HFF-Myc (cell line): ENCODE measurements around the gene ITGA5.

Experiments used
- DNase-seq: peaks from one replicate; pipeline ENCODE4 v3.0.0-alpha.2; 2011; ENCODE audit warnings: low read depth; ENCODE audit errors: extremely low read depth
- H3K4me3 ChIP-seq: replicated peaks from 2 replicates; pipeline ENCODE4 v1.5.1; 2011; ENCODE audit warnings: low read depth, mild to moderate bottlenecking, control low read depth, low read length
- TF ChIP-seq, protein P1 (sequence below): IDR thresholded peaks from 2 replicates; pipeline ENCODE4 v1.5.1; 2012; ENCODE audit warnings: mild to moderate bottlenecking, low read depth, low read length, control low read depth; ENCODE audit errors: missing control alignments

Gene ITGA5

GRCh38 chr12:54405106-54405505 is 14.0 kb downstream of the ITGA5 start:
- DNase-seq = no peak
- no peak overlapping the region for H3K4me3 ChIP-seq
- TF ChIP-seq, protein P1, sequence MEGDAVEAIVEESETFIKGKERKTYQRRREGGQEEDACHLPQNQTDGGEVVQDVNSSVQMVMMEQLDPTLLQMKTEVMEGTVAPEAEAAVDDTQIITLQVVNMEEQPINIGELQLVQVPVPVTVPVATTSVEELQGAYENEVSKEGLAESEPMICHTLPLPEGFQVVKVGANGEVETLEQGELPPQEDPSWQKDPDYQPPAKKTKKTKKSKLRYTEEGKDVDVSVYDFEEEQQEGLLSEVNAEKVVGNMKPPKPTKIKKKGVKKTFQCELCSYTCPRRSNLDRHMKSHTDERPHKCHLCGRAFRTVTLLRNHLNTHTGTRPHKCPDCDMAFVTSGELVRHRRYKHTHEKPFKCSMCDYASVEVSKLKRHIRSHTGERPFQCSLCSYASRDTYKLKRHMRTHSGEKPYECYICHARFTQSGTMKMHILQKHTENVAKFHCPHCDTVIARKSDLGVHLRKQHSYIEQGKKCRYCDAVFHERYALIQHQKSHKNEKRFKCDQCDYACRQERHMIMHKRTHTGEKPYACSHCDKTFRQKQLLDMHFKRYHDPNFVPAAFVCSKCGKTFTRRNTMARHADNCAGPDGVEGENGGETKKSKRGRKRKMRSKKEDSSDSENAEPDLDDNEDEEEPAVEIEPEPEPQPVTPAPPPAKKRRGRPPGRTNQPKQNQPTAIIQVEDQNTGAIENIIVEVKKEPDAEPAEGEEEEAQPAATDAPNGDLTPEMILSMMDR = no peak

DNA sequence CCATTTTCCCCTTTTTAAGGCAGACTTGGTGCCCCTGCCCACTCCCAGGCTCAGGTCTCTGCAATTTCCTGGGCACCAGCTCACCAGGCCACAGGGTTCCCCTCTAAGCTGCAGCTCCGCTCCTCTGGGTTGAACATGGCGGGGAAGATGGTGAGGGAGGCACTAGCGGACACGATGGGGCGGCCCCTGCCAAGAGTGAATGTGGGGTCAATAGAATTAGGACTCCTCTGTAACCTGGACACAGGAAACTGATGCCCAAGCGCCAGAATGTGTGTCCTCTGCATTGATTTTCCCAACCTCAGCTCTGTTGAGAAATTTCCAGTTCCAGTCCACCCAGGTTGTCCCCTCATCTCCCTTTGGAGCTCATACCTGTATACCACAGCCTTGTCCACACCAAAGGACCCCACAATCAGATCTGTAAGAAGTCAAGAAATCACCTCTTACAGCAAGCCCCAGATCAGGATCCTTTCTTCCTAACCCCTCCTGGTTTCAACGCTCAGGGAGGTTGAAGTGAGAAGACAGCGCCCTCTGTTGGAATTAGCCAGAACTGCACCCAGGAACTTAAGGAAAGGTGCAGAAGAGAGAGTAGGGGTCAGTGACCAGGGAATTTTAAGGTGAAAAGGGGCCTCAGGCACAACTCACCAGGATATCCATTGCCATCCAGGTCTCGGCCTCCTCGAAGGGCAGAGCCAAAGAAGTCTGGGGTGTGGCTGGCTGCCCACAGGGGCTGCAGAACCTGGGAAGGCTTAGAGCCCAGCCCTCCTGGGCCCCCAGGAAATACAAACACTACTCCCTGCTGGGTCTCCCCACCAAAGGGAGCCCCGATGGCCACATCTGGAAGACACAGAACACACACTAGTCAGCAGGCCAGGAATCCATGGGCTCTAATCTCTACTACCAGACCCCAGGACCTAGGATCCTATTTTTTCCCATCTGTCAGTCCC is 14.7 kb downstream of the ITGA5 start:
- no peak overlapping the region for H3K4me3 ChIP-seq
- DNase-seq = no peak
- TF ChIP-seq, protein P1 = peak; percentile 97

DNA sequence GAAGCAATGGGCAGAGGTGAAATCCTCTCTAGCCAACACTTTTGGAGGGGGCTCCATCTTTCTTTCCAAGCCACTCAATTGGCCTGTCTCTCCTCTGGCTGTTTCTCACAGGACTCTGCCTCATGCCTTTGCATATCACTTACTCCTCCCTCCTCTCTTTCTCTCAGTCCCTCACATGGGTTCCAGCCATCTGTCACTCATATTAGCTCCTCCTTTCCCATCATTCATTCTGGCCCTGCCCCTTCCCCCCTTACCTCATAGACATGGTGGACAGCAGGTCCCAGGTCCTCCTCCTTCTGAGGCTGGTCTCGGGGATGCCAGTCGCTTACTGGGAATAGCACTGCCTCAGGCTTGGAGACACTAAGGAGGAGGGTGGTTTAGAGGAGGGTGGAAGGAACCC is 17.9 kb downstream of the ITGA5 start:
- no peak overlapping the region for H3K4me3 ChIP-seq
- DNase-seq = no peak
- TF ChIP-seq, protein P1 = no peak

GRCh38 chr12:54398995-54399793 is 19.9 kb downstream of the ITGA5 start:
- no peak for DNase-seq
- H3K4me3 ChIP-seq = no peak overlapping the region
- TF ChIP-seq, protein P1 = peak; percentile 100

DNA sequence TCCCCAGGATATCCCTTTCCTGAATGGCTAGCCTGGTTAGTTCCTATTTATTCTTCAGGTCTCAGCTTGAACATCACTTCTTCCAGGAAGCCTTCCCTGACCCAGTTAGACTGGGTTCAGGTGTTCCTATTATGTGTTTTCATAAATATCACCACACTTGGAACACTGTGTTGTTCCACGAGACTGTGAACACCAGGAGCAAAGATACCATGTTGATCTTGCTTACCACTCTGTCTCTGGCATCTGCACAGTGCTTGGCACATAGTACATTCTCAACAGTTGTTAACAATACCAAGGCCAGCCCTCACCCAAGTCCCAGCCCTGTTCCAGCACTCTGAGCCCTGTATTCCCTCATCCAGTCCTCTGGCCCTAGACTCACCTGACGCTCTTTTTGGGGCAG is 20.8 kb downstream of the ITGA5 start:
- H3K4me3 ChIP-seq = no peak overlapping the region
- TF ChIP-seq, protein P1 = no peak
- no peak for DNase-seq

DNA sequence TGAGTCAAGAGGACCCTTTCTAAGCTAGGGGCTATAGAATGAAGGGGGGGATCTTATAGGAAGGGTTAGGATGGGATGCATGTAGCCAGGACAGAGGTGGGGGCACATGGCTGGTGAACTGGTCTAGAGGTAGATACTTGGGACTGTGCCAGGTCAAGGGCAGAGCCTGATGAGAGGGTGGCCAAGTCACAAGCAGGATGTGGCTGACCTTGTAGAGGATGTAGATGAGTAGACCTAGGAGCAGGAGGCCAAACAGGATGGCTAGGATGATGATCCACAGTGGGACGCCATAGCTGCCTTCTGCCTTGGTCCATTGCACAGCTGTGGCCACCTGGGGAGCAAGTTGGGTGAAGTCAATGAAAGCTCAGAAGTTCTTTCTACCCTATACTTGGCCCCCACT is 21.9 kb downstream of the ITGA5 start:
- TF ChIP-seq, protein P1 = no peak
- no peak overlapping the region for H3K4me3 ChIP-seq
- no peak for DNase-seq
